DMS 273 (cell line): ENCODE data around the gene CHMP6.

Experiments used
- DNase-seq: peaks from one replicate; lab custom pipeline; 2025; ENCODE audit not compliant: unreplicated experiment; lab: John Stamatoyannopoulos, UW

The CHMP6 gene

DNA sequence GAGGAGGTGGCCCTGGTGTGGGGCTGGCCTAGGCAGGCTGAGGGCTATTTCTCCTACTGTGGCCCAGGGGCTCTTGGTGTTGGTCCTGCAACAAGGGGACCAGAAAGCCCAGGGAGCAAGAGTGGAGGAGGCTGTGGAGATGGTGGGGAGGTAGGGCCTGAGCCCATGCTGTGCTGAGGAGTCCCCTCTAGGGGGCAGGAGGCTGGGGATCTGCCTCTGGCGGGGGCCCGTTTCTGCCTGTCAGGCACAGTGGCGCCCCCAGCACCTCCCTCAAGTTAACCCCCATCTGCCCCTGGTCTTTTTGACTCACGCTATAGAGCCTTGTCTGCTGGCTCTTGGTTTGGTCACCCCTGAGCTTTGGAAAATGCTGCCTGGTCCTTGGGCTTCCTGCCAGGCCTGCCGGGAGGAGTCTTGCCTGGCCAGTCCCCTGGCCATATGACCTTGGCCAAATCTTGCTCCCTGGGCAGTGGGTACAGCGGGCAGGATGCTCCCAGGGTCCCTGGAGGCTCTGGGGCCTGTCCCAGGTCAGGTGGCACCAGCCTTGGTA is 49.2 kb downstream of the CHMP6 start:
- DNase-seq = peak; percentile 66

DNA sequence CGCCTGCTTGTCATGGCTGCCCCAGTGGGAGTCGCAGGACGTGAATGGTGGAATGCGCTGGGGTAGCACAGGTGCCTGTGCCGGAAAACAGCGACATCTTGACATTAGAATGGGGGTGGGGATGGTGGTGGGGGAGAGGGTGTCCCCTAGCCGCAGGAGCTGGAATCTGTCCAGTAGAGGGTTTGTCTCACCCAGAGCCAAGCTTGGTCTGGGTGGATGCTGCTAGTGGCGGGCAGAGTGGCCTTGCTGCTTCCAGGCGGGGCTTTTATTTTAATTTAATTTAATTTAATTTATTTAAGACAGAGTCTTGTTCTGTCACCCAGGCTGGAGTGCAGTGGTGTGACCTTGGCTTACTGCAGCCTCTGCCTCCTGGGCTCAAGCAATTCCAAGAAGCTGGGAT is 51.0 kb downstream of the CHMP6 start:
- no peak for DNase-seq

DNA sequence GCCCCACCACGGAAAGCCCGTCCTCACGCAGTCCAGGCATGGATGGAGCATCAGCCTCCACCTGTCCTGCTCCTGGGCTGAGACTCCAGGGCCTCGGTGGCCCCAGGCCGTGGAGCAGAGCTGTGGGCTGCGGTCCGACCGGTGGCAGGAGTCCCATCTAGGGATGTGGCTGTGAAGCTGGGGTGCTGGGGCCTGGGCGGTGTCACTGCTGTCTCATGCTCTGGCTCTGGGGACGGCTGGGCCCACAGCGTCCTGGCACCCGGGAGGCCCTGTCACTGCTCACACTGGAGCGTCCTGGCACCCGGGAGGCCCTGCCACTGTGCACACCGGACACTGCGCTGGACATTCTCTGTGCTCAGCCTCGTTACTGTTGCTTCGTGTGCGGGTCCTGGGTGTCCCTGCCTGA is 51.7 kb downstream of the CHMP6 start:
- DNase-seq = no peak

DNA sequence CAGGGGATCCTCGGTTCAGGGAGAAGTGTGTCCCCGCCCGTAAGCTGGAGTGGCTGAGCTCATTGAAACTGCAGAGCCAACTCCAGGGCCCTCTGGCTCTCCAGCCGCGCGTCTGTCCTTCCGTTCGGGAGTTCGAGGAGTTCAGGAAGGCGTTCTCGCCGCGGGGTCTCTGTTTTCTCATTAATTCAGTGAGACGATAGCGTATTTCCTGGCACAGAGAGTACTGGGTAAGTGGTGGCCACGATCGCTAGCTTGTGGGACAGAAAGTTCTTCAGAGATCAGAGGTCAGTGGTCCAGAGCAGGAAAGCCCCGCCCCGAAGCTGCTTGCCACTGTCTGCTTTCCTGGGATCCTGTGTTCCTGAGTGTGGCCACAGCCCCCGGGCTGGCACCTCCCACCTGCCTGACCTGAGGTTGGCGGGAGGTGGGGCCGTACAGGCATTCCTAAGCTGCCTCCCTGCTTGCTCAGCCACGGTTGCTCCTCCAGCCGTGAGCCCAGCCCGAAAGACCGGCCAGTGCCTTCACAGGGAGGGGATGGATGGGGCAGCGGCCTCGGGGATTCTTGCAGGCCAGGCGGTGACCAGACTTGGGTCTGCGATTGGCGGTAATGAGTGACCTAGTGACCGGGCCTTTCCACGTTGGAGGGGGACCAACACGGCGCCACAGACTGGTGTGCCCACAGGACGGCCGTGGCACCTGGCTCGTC is 52.2 kb downstream of the CHMP6 start:
- no peak for DNase-seq

DNA sequence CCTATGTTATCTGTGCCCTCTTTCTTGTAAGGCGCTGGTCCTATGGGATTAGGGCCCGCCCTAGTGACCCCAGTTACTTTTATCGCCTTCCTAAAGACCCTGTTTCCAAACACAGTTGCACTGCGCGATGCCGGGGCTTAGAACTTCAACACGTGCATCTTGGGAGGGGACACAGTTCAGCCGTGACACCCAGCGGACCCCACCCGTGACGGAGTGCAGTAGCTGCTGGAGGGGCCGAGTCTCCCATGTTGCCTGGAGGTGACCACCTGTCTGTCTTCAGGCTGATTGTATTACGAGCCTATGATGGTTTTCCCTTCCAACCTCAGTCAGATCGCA is 52.8 kb downstream of the CHMP6 start:
- DNase-seq = no peak

DNA sequence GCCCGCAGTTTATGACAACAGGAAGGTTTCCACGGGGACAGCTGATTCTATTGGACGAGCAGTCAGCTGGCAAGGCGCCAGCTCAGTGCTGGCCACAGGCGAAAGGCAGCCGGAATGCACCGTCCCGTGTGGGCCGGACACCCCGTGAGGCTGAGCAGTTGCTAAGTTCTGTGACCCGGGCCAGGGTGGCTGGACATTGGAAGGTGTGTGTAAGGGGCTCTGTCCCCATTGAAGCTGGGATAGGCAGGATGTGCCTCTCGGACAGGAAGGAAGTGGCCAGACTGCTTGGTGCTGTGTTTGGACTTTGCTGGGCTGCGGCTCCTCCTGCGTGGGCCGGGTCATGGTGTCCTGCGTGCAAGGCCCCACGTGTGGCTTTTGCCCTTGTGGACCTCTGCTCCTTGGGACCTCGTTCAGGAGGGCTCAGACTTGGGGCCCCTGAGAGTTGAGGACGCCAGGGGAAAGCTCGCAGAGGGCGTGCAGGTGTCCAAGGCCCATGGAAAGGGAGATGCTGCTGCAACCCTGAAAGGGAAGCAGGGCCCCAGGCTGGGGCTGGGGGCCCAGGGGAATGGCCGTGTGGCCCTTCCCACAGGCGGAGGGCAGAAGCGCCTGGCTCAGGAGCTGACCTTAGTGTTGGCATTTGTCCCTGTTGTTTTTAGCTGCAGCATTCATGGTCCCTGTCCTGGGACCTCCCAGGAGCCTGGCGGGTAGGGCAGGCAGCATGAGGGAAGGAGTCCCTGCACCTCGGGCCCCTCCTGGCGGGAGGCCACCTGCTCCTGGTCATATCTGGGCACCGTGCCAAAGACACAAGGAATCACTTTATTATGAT is 53.3 kb downstream of the CHMP6 start:
- DNase-seq = peak; percentile 73

DNA sequence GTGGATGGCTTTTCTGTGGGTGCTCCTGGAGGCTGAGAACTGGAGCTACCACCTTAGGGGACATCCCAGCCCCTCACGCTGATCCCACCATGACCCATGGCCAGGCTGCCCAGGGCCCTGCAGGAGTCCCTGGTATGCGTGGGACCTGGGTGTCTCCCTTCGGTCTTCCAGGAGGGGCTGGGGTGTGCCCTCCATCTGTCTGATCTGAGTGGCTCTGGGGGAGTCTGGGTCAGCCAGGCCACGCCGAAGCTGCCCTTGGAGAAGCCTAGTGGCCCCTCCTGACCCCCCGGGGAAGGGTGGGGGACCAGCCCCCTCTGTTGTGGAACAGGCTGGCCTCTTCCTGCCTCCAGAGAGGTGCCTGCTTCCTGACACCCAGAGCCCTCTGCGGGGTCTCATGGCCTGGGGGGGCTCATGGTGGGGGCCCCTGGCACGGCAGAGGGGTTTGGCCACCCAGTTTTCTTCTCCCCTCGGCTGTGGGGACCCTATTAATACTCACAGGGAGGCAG is 54.0 kb downstream of the CHMP6 start:
- DNase-seq = no peak

DNA sequence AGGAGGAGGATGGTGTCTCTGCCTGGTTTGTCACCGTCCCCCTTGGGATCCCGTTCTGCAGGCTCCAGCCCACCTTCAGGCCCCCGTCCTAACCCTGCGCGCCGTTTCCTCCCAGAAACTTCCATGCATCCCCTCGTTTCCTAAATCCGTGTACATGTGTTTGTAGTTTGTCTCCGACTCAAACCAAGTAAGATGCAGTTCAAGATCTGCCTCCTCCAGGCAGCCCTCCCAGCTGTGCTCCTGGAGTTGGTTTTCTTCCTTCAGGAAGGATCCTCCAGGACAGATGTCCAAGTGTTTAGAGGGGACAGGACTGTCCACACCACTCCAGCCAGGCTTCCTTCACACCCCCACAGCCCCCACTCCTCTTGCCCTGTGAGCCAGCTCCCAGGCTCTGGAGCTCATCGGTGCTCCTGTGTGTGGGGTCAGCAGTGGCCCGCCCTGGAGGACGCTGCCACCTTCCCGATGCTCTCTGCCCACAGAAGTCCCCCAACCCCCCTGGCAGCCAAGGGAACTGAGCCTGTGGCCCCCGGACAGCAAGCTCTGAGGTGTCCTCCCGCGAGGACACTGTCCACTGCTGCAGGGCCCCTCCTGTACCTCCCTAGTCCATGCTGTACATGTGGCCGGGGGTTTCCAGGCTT is 54.6 kb downstream of the CHMP6 start:
- DNase-seq = no peak

DNA sequence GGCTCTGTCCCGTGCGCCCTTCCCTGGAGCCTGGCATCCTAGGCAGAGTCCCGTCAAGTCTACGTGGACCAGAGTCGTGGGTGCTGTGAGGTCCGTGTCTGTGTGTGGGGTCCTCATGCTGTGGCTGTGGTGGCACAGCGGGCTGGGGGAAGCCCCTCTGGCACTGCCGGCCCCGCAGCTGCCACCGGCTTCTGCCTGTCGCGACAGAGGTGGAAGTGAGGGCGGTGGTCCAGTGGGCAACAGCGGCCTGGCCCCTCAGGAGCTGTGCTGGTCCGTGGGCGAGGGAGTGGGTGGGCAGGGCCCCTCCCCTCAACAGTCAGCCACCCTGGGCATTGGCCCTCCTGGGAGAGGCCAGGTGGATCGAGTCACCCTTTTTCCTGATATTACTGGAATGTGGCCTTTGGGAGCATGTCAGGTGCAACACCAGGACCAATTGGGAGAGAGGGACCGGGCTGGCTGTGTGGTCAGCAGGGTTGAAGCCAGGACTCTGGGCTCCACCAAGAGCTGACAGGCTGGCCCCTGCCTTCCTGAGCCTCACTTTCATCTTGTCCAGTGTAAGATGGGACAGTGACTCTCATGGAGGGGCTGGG is 55.2 kb downstream of the CHMP6 start:
- DNase-seq = no peak

DNA sequence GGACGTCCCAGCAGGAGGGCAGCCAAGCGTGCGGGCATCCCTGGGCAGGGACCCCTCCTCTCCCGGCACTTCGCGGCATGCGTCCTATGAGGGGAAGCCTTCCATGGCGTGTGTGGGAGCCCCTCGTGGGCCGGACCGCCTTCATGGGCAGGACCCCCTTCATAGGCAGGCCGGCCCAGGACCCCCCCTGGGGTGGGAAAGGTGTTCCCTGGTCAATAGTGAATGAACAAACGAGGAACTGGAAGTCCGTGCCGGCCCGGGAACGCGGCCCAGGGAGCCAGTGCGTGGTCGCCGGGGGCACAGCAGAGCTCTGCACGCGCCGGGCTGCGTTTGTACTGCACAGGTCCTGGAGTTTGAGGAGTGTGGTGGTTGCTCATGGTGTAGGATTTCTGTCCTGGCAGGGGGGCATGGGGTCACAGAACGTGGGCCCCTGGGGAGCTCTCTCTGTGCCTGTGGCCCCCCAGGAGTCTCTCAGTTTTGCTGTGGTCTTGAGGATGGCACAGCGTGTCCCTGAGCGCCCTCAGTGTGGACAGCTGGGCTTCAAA is 57.3 kb downstream of the CHMP6 start:
- DNase-seq = no peak

DNA sequence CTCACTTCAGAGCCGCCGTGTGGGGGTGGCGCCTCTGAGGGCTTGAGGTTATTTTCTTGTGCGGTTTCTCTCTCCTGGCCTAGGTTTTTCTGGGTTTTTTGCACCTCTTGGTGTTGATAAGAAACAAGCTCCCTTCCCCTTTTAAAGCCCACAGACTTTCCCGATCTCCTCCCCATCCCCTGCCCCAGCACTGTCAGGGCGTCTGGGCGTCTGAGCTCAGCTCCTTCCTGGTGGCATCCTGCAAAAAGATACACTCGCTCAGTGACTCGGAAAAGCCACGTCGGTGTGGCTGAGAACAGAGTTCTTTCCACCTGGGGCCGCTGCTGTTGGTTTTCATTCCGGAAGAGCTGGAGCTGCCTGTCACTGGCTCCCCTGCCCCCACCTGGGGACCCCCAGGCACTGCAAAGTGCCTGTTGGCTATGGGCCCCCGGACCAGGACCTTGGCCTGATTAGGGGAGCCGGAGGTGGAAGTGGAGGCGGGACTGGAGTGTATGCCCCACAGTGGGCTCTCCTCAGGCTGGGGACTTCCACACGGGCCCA is 57.8 kb downstream of the CHMP6 start:
- DNase-seq = no peak
